Right hindlimb (tissue), 1 donor: Measurements from ENCODE around the gene SPINT2.

Experiments
- DNase-seq: peaks from one replicate; pipeline ENCODE4 v3.0.0-alpha.2; 2018

The SPINT2 gene

DNA sequence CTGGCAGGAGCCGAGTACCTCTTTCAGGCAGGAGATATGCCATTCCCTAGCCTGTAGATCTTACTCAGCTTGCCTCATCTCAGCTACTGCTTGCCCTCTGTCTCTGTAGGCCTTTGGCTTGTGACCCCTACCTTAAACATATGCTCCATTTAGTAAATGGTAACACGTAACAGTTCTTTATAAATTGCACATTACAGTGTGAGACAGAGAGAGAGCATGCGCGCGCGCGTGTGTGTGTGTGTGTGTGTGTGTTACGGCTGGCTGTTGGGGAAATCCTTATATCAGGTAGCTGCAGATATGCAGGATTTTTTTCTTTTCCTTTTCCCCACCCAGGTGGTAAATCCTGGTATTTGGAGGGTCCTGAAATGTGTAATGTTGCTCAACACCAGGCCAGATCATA, 4.2 kb downstream of the SPINT2 start:
- DNase-seq: no peak

DNA sequence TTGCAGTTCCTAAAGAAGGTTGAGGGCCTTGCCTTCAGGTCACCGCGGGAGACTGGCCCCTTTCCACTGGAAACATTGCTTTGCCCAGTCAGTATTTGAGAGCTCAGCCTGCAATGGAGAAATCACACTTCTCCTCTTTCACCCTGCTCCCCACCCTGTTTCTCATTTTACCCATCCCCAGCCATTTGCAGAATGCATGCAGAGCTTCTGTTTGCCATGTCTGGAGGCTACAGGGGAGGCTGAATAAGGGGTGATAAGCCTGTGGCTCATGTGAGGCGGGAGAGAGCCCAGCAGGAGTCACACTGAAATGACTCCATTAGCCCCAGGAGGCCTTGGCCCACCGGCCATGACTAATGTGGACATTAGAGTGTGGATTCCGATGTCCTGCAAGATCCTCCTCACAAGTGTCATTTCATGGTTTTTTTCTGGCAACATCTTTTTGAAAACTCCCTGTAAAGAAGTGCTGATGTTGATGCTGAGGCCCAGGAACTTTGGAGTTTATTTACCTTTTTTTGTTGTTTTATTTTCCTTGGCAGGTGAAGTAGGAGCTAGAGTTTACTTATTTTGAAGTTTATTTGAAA, 6.3 kb downstream of the SPINT2 start:
- DNase-seq: no peak

DNA sequence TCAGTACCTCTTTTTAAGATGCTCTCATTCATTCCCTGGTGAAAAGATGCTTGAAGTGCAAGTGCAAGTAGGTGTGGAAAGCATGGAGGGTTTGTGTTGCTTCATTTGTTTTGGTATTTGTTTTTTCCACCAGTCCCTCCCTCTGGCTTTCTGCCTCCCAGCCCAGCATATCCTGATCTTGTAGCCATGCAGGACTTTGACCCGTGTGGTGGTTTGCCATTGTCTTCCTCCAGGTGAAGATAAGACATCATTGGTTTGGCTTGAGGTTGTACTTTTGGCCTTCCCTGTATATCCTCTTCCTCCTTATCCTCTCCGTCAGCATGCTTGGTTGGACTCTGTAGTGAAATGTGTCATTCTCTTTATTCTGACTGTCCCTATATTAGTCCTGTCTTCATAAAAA, 9.1 kb downstream of the SPINT2 start:
- no peak for DNase-seq

DNA sequence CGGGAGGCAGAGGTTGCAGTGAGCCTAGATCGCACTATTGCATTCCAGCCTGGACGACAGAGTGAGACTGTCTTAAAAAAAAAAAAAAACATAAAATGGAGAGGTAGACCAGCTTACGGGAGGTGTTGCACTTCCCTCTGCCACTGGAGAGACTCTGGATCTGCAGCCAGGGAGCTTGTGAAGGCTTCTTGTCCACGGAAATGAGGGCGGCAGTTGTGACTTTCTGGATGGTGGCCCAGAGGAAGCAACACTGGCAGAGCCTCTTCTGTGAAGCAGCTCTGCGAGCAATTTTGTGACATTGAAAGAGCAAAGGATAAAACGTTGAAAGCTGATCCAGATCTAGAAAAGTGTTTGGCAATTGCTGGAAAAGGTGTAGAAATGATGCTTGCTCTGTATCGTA, 10.4 kb downstream of the SPINT2 start:
- no peak for DNase-seq

DNA sequence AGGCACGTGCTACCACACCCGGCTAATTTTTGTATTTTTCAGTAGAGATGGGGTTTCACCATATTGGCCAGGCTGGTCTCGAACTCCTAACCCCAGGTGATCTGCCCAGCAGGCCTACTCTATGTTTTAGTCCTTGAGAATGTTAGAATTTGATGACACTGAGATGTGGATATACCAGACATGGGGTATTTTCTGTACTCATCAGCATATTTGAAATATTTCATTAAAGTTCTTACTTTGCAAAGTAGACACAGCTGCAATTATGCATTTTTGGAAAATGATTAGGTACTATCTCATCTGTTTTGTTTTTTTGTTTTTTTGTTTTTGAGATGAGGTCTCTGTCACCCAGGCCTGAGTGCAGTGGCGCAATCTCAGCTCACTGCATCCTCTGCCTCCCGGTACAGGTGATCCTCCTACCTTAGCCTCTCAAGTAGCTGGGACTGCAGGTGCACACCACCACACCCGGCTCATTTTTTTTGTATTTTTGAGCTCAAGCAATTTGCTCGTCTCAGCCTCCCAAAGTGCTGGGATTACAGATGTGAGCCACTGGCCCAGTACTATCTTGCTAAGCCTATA, 12.7 kb downstream of the SPINT2 start:
- DNase-seq: no peak

DNA sequence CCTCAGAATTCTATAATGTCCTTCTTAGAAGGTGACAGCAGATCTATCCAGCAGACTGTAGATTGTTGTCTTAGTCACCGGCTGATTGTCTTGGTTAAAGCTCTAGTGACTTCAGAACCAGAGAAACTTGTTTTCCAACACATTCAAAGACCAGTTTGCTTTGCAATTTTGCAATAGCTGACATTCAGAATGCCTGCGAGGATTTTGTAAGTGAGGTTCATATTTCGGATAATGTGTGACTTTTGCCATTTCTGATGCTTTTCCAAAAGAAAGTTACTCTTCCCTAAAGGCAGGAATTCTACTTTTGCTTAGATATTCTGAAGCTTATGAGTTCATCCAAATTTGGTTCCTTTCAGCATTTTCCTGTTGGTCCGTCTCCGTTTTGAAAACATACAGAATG, 13.2 kb downstream of the SPINT2 start:
- no peak for DNase-seq

DNA sequence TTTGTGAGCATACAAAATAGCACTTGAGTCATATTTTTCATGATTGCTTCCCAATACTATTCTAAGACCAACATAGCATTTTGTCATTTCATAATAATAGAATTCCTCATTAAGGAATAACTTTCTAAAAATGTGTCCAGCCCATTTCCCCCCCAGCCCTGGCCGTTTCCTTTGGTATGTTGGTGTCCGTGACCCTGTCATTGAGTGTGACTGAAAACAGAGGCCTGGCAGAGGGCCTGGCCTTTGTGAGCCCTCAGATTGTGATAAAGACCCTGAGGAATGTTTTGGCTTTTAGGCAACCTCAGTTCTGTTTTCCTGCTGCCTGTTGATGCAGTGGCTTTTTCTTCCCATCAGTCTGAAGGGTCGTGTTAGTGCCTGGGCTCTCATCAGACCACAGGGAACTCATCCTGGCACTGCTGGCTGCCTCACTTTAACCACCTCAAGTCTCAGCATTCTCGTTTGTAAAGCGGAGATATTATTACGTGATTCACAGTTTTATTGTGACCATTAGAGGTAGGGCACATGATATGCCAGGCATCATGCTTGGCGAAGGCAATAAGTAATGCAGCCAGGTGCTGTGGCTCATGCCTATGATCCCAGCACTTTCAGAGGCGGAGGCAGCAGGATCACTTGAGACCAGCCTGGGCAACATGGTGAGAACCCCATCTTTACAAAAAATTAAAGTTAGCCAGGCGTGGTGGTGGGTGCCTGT, 13.8 kb downstream of the SPINT2 start:
- DNase-seq: no peak

DNA sequence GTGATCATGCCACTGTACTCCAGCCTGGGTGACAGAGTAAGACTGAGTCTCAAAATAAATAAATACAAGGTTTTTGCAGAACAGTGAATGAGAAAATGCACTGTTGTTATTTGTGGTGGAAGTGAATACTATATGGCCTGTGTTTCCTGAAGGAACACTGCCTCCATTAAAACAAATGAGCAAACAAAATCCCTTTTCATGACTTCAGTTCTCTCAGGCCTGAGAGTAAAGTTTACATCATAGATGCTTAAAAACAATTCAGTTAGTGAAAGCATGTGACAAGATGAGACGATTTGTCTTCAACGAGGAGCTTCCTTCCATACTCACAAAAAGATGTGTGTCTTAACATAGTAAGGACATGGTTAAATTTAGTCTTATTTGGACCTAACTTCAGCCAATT, 14.4 kb downstream of the SPINT2 start:
- DNase-seq: no peak

DNA sequence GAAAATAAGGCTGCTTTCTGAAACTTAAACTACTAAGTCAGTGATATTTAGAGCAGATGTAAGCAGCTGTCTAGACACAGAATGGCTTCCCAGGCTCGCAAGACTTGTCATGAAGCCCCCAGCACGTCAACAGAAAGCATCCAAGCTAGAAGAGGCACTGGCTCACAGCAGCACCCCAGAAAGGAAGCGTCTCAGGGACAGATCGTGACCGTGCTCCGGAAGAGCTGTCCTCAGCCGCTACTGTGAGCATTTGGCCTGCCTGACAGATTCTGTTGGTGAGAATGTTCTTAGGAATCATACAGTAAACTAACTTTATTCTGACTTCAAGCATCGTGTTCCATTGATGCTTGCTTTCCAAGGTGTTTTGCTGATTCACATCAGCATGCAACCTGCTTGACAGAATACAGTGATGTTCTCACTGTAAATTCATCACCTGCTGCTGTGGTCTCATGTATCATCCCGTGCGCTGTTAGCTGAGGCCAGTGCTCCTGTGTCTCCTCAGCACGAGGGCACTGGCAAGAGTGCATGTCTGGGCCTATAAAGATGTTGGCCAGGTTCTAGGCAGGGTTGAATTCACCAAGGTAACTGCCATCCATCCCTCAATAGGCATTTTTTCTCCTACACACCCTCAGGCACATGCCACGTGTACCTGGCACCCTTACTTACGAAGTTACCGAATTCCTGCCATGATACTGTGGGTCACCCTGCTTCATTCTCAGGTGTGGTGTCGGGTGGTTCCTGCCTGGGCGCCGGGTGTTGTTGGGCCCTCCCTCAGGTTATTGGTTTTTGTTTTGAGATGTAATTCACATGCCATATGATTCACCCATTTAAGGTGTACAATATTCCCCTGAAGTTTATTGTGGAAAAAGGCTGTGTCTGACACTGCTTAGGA, 15.9 kb downstream of the SPINT2 start:
- no peak for DNase-seq

DNA sequence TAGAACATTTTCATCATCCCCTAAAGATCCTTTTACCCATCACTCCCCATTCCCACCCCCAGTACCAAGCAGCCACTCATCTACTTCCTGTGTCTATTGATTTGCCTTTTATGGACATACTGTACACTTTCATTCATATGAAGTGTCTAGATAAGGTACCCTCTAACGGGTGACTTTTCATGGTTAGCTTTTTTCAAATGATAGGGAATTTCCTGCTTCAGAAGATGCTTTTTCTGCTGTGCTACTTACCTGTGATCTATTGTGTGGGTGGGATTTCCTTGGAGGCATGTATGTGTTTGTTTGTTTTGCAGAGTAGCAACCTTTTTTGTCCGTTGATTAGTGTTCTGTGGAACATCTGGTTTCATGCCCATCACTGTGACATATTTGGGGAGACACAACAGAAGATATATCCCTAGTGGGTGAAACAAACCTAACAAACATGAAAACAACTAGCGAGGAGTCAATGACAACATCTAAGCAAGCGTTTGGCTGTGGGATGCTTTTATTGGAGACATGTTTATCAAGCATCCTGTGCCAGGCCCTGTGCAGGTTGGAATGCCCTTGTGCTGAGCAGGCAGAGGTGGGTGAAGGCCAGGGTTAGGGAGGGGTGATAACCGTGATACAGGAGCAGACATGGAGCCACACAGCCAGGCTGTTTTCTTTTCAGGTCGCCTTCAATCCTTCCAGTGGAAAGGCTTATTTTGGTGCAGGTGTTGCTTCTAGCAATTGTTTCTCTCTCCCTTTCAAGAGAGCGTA, 17.6 kb downstream of the SPINT2 start:
- no peak for DNase-seq

DNA sequence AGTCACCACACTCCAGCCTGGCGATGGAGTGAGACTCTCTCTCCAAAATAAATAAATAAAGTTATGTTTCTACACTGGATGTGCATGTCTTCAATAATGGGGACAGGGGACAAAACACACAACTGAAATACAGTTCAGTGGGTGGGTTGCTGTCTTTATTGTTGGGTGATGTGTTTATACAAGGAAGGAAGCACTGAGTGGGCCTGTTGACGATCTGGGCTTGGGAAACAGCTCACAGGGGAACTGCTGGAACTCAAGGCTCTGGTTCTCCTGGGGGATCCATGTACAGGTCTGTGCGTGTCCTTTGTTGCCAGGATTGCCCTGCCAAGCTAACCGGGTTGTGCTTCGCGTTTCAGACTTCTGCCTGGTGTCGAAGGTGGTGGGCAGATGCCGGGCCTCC, 18.9 kb downstream of the SPINT2 start:
- no peak for DNase-seq

DNA sequence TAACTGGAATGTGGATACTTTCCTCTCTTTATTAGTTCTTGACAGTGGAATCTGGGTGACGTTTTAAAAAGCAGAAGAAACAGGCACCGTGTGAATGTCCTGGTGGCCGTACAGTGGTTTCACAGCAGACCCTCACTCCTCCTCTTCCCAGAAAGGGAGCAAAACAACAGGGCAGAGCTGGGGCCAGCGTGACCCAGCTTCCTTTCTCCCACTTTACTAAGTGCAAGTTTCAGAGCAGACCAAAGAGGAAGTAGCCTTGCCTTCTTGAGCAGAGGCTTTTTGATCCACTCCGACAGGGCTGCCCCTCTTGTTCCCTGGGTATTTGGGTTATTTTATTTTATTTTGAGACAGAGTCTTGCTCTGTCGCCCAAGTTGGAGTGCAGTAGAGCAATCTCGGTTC, 20.0 kb downstream of the SPINT2 start:
- no peak for DNase-seq

DNA sequence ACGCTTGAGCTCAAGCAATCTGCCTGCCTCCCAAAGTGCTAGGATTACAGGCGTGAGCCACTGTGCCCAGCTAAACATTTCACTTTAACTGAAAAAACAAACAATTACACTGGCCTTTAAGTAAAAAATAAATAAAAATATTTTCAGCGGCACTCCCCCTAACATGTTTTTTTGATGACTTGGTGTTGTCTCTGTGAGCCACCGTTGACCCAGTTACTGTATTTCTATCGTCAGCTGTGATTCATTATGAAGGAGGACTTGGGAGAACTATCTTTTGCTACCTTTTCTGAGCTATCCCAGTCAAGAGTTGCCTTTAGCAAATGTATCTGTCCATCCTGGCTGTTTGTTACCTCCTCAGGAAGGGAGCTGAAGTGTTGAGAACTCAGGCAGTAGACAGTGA, 21.2 kb downstream of the SPINT2 start:
- no peak for DNase-seq

DNA sequence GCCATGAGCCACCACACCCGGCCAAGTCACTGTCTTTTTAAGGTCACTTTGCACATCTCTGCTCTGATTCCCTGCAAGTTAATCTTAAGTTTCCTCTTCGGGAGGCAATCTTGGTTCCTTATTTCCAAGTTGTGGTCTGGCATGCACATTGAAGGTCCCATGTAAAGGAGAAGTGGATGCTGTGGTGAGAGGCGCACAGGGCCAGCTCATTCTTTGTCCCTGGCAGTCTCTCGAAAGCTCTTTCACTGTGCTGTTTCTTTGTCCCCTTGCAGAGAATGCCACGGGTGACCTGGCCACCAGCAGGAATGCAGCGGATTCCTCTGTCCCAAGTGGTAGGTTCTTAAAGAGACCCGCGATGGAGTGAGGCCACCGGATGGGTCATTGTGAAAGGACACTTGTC, 23.2 kb downstream of the SPINT2 start:
- no peak for DNase-seq

DNA sequence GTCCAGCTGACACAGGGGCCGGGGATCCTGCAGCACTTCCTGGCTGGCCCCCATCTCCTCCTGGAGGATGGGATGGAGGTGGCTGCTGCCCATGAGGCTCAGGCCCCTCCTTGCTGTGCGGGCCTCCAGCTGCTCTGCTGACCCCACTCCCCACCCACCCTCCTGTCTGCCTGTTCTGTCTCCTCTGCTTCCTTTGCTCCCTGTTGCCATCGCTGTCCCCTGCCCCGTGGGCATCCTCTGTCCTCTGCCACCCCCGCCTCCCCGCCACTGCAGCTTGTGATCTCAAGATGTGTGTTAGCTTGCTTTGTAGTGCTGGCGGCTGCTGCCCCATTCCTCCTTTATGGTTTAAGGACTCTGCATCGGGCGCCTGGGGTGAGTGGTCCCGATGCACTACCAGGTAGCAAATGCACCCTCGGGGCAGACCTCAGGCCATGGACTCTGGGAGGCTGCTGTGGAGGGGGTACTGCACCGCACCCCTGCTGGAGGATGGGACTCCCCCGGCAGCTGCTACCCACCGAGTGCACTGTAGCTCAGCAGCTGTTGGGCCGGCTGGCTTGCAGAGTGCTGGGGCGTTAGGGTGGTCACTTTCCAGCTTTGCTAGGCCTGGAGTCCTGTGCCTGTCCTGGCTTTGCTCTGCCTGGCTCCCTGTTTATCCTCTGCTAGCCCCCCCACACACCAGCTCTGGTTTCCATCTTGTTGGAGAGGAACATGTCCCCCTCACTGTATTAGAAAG, 23.9 kb downstream of the SPINT2 start:
- DNase-seq: no peak

DNA sequence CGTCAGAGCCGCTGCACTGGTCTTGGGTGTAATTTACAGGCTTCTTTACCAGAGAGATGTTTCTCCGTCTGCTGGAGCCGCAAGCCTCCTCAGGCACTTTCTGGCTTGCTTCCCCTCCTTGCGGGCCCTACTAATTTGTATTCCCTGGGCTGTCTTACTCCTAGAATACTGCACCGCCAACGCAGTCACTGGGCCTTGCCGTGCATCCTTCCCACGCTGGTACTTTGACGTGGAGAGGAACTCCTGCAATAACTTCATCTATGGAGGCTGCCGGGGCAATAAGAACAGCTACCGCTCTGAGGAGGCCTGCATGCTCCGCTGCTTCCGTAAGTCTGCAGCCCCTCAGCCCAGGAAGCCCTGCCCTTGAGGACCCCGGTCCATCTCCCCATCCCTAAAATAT, 25.6 kb downstream of the SPINT2 start:
- DNase-seq: no peak

DNA sequence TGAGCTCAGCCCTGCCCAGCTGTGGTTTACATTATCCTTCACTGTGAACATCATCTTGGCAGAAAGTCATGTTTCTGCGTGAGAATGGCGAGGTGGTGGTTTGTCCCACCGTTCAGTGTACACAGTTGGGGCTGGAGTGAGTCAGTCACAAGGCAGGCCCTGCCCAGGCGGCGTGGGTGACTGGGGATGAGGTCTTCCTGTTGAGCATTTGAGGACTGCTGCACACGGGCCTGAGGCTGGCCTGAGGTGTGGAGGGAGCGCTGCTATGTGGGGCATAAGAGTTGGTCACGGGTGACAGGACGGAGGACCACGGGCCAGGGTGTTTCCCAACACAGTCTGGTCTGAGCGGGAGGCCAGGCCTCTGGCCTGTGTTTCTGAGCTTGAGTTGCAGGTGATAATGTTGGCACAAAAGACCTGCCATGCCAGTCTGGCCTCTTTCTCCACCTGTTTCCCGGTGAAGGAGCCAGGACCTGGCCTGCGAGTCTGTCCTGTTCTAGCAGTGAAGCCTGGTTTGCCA, 26.3 kb downstream of the SPINT2 start:
- peak; percentile 63 for DNase-seq

DNA sequence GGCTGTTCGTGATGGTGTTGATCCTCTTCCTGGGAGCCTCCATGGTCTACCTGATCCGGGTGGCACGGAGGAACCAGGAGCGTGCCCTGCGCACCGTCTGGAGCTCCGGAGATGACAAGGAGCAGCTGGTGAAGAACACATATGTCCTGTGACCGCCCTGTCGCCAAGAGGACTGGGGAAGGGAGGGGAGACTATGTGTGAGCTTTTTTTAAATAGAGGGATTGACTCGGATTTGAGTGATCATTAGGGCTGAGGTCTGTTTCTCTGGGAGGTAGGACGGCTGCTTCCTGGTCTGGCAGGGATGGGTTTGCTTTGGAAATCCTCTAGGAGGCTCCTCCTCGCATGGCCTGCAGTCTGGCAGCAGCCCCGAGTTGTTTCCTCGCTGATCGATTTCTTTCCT, 27.5 kb downstream of the SPINT2 start:
- DNase-seq: no peak

DNA sequence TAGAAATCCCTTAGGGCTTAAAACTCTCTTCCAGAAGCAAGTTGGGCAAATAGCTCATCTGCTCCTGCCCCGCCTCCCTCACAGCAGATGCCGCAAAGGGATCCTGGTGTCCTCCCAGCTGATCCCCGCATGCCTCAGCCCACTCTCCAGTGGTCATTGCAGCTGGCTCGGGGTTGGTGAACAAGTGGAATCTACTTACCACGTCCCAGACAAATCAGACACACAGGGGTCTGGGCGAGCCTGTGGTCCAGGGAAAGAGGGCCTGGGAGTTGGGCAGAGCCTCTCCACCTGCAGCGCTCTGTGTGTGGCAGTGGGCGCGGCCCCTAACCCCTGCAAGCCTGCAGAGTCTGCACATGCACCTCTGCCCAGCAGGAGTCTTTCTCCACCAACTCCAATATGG, 28.9 kb downstream of the SPINT2 start:
- no peak for DNase-seq

DNA sequence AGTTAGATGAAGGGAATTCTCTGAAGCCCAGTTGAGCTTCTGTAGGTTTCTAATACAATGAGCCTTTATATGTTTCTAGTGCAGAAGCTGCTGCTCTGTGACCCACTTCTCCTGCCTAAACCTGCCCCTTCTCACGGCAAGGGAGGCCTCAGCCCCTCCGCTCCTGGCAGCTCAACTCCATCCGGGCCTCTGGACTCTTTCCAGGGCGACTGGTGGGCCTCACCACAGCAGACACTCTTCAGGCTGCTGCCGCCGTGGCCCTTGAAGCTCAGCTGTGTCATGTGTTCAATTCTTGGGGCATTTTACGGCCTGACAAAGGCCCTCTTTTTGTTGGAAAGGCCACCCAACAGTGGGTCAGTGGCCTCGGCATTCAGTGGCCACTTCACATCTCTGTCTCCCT, 29.7 kb downstream of the SPINT2 start:
- no peak for DNase-seq

DNA sequence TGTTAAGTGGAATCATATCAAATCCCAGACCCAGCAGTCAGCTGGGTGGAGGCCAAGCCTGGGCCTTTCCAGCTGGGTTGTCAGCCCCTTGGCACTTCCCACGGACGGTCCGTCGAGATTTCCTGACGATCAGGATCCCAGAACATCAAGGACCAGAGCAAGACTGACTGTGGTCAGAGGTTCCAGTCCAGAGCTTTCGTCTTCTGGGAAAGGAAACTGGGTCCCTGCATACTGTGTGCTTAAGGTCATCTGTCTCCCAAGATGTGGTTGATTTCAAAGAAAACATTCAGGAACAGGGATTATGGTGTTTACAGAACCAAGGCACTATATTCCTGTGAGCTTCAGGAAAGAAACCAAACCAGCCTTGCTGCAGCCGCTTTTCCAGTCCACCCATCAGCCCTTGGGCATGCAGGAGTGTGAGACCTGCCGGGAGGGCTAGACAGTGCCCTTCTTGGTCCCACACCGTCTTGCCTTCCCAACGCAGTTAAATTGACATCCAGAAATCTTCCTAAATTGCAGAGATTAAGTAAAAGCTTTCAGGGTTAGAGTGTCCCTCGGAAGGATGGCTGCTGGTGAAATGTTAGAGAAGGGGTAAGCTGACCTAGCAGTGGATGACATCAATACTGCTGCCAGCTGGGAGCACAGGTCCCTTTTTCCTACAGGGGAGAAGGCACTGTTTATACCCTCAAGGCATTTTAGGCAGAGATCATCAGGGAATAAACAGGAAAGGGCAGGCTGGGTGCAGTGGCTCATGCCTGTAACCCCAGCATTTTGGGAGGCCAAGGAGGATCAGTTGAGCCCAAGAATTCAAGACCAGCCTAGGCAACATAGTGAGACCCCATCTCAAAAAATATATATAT, 34.7 kb downstream of the SPINT2 start:
- no peak for DNase-seq
